ENCODE results near the gene RGS2. TPM values are rescaled to one million over a fixed set of nuclear protein-coding genes. Genes with fewer than 3 reads are reported as not detected.

RGS2 gene
- total and polyA plus RNA-seq, 9 of the 15 experiments (the other 6 are each of a cell fraction or from before 2014, with no cell fraction given): 2.5 to 5.4 (median 3.8) TPM

- TF ChIP-seq FOXM1 (IDR thresholded peaks at IDR 0.05; ENCODE audit: low read depth) (no peak), FOXM1 (CRISPR knock-in tag; IDR thresholded peaks at IDR 0.05; ENCODE audit: low read depth) (no peak; the same call in 1 of the 2 replicates), FIP1L1 (IDR thresholded peaks at IDR 0.05; ENCODE audit: low read depth, low read length, poor library complexity, severe bottlenecking) (peak; percentile 80), CBX2 (IDR thresholded peaks at IDR 0.05; ENCODE audit: insufficient read depth, low read length, poor library complexity, severe bottlenecking) (no peak), NR2F6 (CRISPR knock-in tag; IDR thresholded peaks at IDR 0.05) (no peak), ATF7 (IDR thresholded peaks at IDR 0.05) (peak; percentile 72), ZNF77 (CRISPR knock-in tag; IDR thresholded peaks at IDR 0.05) (no peak), SMARCE1 (IDR thresholded peaks at IDR 0.05) (peak; percentile 25; the same call in 1 of the 2 replicates), NUFIP1 (IDR thresholded peaks at IDR 0.05; ENCODE audit: partially characterized antibody) (no peak), RBM17 (IDR thresholded peaks at IDR 0.05; ENCODE audit: borderline replicate concordance, low read depth, low read length) (no peak), NR1H2 (CRISPR knock-in tag; IDR thresholded peaks at IDR 0.05) (no peak), GTF2E2 (tag; IDR thresholded peaks at IDR 0.05) (0 out of 2 replicates have a peak, but pooled peaks have one; percentile 56), NR3C1 (CRISPR knock-in tag; IDR thresholded peaks at IDR 0.05) (no peak), SAP30 (IDR thresholded peaks at IDR 0.05; ENCODE audit: borderline replicate concordance, insufficient read depth, low read depth, low read length, poor library complexity, severe bottlenecking) (peak; percentile 68), ZNF592 (IDR thresholded peaks at IDR 0.05) (no peak), ZNF699 (CRISPR knock-in tag; IDR thresholded peaks at IDR 0.05; ENCODE audit: insufficient replicate concordance) (no peak), MYBL2 (IDR thresholded peaks at IDR 0.05; ENCODE audit: low read depth) (no peak), MYBL2 (CRISPR knock-in tag; IDR thresholded peaks at IDR 0.05; ENCODE audit: borderline replicate concordance) (no peak), DIDO1 (tag; IDR thresholded peaks at IDR 0.05; ENCODE audit: low read depth) (peak; percentile 62; the same call in 1 of the 2 replicates), PHF21A (IDR thresholded peaks at IDR 0.05; ENCODE audit: borderline replicate concordance, low read depth) (peak; percentile 49; the same call in 1 of the 2 replicates)
- TF ChIP-seq, protein P1, sequence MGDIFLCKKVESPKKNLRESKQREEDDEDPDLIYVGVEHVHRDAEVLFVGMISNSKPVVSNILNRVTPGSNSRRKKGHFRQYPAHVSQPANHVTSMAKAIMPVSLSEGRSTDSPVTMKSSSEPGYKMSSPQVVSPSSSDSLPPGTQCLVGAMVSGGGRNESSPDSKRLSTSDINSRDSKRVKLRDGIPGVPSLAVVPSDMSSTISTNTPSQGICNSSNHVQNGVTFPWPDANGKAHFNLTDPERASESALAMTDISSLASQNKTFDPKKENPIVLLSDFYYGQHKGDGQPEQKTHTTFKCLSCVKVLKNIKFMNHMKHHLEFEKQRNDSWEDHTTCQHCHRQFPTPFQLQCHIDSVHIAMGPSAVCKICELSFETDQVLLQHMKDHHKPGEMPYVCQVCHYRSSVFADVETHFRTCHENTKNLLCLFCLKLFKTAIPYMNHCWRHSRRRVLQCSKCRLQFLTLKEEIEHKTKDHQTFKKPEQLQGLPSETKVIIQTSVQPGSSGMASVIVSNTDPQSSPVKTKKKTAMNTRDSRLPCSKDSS (IDR thresholded peaks at IDR 0.05; ENCODE audit: low read depth, partially characterized antibody): no peak
- TF ChIP-seq, protein P2, sequence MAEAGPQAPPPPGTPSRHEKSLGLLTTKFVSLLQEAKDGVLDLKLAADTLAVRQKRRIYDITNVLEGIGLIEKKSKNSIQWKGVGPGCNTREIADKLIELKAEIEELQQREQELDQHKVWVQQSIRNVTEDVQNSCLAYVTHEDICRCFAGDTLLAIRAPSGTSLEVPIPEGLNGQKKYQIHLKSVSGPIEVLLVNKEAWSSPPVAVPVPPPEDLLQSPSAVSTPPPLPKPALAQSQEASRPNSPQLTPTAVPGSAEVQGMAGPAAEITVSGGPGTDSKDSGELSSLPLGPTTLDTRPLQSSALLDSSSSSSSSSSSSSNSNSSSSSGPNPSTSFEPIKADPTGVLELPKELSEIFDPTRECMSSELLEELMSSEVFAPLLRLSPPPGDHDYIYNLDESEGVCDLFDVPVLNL (CRISPR knock-in tag; IDR thresholded peaks at IDR 0.05; ENCODE audit: low read depth): no peak
Observed at GRCh38 chr1:192808518-192809306, at the start of gene RGS2 (continued).
